ENCODE results near the gene PHLPP1. TPM values are rescaled to one million over a fixed set of nuclear protein-coding genes. Genes with fewer than 3 reads are reported as not detected.

PHLPP1 gene
- polyA plus RNA-seq, 3 donors = 2.2 to 4.0 (median 3.0) TPM

GRCh38 chr18:62933261-62933887, 218.0 kb downstream of the PHLPP1 start:
- 33 to 96% (median 91%) methylated on average over 2 of the region's 2 CpGs for WGBS, 3 donors
- no peak overlapping the region for H3K27ac ChIP-seq (ENCODE audit: low read depth, low read length)

- H3K27ac ChIP-seq (ENCODE audit: low read depth, low read length) = no peak overlapping the region
- 90 to 96% (median 91%) methylated on average over 3 of the region's 3 CpGs for WGBS, 3 donors
Observed at GRCh38 chr18:62935994-62936393, 220.7 kb downstream of the PHLPP1 start.

- H3K27ac ChIP-seq (ENCODE audit: low read depth, low read length) = no peak overlapping the region
Observed at GRCh38 chr18:62937065-62937464, 221.7 kb downstream of the PHLPP1 start.

GRCh38 chr18:62938006-62938405, 222.7 kb downstream of the PHLPP1 start:
- 29 to 64% (median 34%) methylated on average over 1 of the region's 1 CpG for WGBS, 3 donors
- no peak overlapping the region for H3K27ac ChIP-seq (ENCODE audit: low read depth, low read length)

More at GRCh38 chr18:62937065-62937464, 221.7 kb downstream of the PHLPP1 start:
- WGBS, 3 donors = 55 to 85% (median 61%) methylated on average over 2 of the region's 2 CpGs

GRCh38 chr18:62938487-62938886, 223.1 kb downstream of the PHLPP1 start:
- H3K27ac ChIP-seq (ENCODE audit: low read depth, low read length) = no peak overlapping the region

- 26 to 39% (median 38%) methylated on average over 6 of the region's 6 CpGs for WGBS, 3 donors
- no peak overlapping the region for H3K27ac ChIP-seq (ENCODE audit: low read depth, low read length)
Observed at GRCh38 chr18:62939433-62939832, 224.1 kb downstream of the PHLPP1 start.

GRCh38 chr18:62939926-62940325, 224.6 kb downstream of the PHLPP1 start:
- WGBS, 3 donors = 47 to 85% (median 57%) methylated on average over 3 of the region's 3 CpGs
- no peak overlapping the region for H3K27ac ChIP-seq (ENCODE audit: low read depth, low read length)

- no peak overlapping the region for H3K27ac ChIP-seq (ENCODE audit: low read depth, low read length)
- WGBS, 3 donors = 82 to 97% (median 94%) methylated on average over 8 of the region's 8 CpGs
Observed at GRCh38 chr18:62942578-62942977, 227.2 kb downstream of the PHLPP1 start.

- no peak overlapping the region for H3K27ac ChIP-seq (ENCODE audit: low read depth, low read length)
Observed at GRCh38 chr18:62944454-62944853, 229.1 kb downstream of the PHLPP1 start.

- 96 to 98% (median 97%) methylated on average over 2 of the region's 2 CpGs for WGBS, 3 donors
- H3K27ac ChIP-seq (ENCODE audit: low read depth, low read length) = no peak overlapping the region
Observed at GRCh38 chr18:62948788-62949187, 233.4 kb downstream of the PHLPP1 start.

GRCh38 chr18:62950246-62950645, 234.9 kb downstream of the PHLPP1 start:
- WGBS, 3 donors = 89 to 97% (median 91%) methylated on average over 1 of the region's 1 CpG
- no peak overlapping the region for H3K27ac ChIP-seq (ENCODE audit: low read depth, low read length)

GRCh38 chr18:62952807-62953206, 237.5 kb downstream of the PHLPP1 start:
- no peak overlapping the region for H3K27ac ChIP-seq (ENCODE audit: low read depth, low read length)
- 65 to 86% (median 83%) methylated on average over 4 of the region's 4 CpGs for WGBS, 3 donors

- H3K27ac ChIP-seq (ENCODE audit: low read depth, low read length) = no peak overlapping the region
- 6 to 40% (median 19%) methylated on average over 2 of the region's 2 CpGs for WGBS, 3 donors
Observed at GRCh38 chr18:62953663-62954062, 238.3 kb downstream of the PHLPP1 start.

GRCh38 chr18:62954366-62954765, 239.0 kb downstream of the PHLPP1 start:
- H3K27ac ChIP-seq (ENCODE audit: low read depth, low read length) = no peak overlapping the region
- 53 to 75% (median 53%) methylated on average over 2 of the region's 2 CpGs for WGBS, 3 donors

GRCh38 chr18:62957885-62958472, 242.6 kb downstream of the PHLPP1 start:
- H3K27ac ChIP-seq (ENCODE audit: low read depth, low read length) = no peak overlapping the region
- WGBS, 3 donors = 73 to 78% (median 74%) methylated on average over 9 of the region's 9 CpGs

GRCh38 chr18:62959481-62959880, 244.1 kb downstream of the PHLPP1 start:
- 96 to 97% (median 96%) methylated on average over 3 of the region's 3 CpGs for WGBS, 3 donors

GRCh38 chr18:62963507-62963906, 248.2 kb downstream of the PHLPP1 start:
- H3K27ac ChIP-seq (ENCODE audit: low read depth, low read length) = no peak overlapping the region
- 33 to 73% (median 73%) methylated on average over 3 of the region's 3 CpGs for WGBS, 3 donors

More at GRCh38 chr18:62959481-62959880, 244.1 kb downstream of the PHLPP1 start:
- no peak overlapping the region for H3K27ac ChIP-seq (ENCODE audit: low read depth, low read length)

GRCh38 chr18:62964432-62964831, 249.1 kb downstream of the PHLPP1 start:
- 40 to 79% (median 74%) methylated on average over 1 of the region's 1 CpG for WGBS, 3 donors
- no peak overlapping the region for H3K27ac ChIP-seq (ENCODE audit: low read depth, low read length)

GRCh38 chr18:62967089-62967488, 251.7 kb downstream of the PHLPP1 start:
- 44 to 93% (median 83%) methylated on average over 4 of the region's 4 CpGs for WGBS, 3 donors
- H3K27ac ChIP-seq (ENCODE audit: low read depth, low read length) = no peak overlapping the region

- WGBS, 3 donors = 71 to 100% (median 95%) methylated on average over 1 of the region's 1 CpG
- H3K27ac ChIP-seq (ENCODE audit: low read depth, low read length) = no peak overlapping the region
Observed at GRCh38 chr18:62973689-62974088, 258.3 kb downstream of the PHLPP1 start.
